Activated CD4-positive, alpha-beta T cell treated with anti-CD3 and anti-CD28 coated beads for 4 hours (primary cell): ENCODE results near the gene HK1.
"Not testable (repeated sequence)": the region's sequence is repeated elsewhere in the genome, so short reads cannot be mapped to it uniquely, and the experiment has no call there.

Experiments
- DNase-seq, 2 donors: peaks; one replicate each; pipeline ENCODE4 v3.0.0-alpha.2; 2020

The HK1 gene

DNA sequence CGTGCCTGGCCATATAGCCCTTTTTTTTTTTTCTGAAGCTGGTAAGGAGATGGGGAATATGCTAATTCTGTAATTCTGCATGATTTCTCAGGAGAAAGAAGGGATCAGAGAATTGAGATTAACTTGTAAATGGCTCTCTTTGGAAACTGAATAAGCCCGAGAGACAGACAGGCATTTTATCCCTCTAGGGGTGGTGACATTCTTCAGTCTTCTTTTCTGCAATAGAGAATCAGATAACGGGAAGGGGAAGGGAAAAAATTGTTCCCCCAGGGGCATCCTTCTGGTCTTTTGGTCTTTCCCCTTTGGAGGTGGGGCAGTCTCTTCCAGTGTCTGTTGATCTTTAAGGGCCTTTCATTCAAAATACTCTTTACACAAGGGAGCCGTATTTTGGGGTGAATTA is 34.2 kb downstream of the HK1 start:
- DNase-seq, result no peak

- no peak for DNase-seq
Observed at GRCh38 chr10:69315100-69315542, 36.8 kb downstream of the HK1 start.

- DNase-seq, result no peak
Observed at GRCh38 chr10:69315610-69316312, 37.5 kb downstream of the HK1 start.

GRCh38 chr10:69316313-69317059 is 38.2 kb downstream of the HK1 start:
- DNase-seq, result no peak

DNA sequence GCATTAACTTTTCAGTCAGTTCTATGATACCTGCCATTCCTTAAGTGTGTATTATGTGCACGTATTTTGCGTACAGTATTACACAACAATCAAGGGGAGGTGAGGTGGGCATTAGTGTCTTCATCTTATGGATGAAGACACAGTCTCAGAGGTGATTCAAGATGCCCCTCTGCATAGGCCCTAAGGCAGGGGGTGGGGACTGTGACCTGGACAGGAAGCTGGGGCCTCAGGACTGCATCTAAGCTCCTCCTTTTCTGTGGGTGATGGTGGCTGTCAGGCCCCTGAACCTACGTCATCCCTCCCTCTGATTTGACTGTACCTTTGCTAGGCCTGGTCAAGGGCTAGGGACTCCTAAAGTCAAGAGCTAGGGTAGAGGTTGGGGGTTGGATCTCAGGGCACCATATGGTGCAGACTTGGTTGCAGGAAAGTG is 38.9 kb downstream of the HK1 start:
- DNase-seq, result no peak

GRCh38 chr10:69317626-69318105 is 39.4 kb downstream of the HK1 start:
- no peak for DNase-seq

- DNase-seq, result peak; percentile 88 to 90
Observed at GRCh38 chr10:69318106-69318866, 40.0 kb downstream of the HK1 start.

- DNase-seq, result peak; percentile 80 to 83
Observed at GRCh38 chr10:69318867-69319727, 40.8 kb downstream of the HK1 start.

- no peak for DNase-seq
Observed at GRCh38 chr10:69319841-69320316, 41.6 kb downstream of the HK1 start.

- DNase-seq, result no peak
Observed at GRCh38 chr10:69320521-69320920, 42.2 kb downstream of the HK1 start.

DNA sequence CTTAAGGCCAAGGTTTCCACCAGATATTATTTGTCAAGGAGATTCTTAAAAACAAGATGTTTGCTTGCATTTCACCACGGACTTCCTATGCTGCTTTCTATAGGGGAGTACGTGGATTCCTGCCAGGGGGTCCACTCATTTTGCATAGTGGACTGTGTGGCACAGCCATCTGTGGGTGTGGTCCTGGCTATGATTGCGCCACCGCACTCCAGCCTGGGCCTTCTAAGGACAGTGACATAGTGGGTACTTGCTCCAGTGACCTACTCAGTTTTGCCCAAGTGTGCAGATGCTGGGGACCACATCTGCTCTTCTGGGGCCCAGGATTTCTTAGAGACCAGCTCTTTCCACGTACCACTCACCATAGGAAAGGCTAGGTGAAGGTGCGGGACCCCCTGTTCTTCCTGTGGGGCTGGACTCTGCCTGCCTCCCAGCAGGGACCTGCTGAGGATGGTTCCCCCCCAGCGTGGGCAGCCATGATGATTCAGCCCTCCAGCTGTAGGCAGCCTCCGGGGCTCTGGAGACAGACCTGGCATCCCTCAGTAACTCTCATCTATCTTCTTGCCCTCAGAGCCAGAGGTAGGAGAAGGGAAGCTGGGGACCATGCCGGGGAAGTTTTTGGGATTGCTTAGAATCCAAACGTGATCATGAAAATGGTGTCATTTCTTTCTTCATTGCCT is 42.9 kb downstream of the HK1 start:
- DNase-seq, result no peak

- no peak for DNase-seq
Observed at GRCh38 chr10:69321865-69322264, 43.6 kb downstream of the HK1 start.

DNA sequence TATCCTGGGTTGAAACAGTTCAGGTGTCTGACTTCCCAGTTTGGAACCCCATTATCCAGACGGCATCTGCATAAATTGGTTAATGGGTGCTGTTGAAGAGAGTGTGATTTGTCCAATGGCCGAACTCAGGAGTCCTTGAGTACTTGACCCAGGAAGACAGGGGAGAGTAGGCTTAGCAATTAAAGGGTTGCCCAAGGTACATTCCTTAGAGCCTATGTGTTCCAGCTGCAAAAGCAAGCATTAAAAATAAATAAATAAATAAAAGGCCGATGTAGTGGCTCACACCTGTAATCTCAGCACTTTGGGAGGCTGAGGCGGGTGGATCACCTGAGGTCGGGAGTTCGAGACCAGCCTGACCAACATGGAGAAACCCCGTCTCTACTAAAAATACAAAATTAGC is 44.0 kb downstream of the HK1 start:
- DNase-seq, result not testable (repeated sequence)

GRCh38 chr10:69323622-69324021 is 45.3 kb downstream of the HK1 start:
- DNase-seq, result no peak

GRCh38 chr10:69324583-69324982 is 46.3 kb downstream of the HK1 start:
- no peak for DNase-seq

DNA sequence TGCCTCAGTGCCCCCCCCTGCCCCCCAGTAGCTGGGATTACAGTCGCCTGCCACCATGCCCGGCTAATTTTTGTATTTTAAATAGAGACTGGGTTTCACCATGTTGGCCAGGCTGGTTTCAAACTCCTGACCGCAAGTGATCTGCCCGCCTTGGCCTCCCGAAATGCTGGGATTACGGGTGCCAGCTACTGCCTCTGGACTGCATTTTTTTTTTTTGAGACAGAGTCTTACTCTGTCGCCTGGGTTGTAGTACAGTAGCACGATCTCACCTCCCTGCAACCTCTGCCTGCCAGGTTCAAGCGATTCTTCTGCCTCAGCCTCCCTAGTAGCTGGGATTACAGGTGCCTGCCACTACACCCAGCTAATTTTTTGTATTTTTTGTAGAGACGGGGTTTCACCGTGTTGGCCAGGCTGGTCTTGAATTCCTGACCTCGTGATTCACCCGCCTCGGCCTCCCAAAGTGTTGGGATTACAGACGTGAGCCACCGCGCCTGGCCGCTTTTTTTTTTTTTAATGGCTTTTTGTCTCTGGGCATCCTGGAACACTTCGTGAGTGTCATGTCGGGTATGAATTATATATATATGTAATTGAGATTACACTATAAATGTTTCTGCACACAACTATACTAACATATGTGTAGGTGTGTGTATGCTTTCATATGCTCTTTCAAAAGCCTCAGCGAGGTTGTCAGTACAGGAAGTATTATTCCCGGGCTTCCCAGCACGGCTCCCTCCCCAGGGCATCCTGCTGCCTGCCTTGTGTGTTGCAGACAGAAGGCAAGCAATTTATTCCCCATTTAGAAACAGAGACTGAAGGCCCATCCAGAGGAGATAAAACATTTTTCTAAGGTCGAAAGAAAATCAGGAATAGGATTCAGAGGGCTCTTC is 47.6 kb downstream of the HK1 start:
- DNase-seq, result not testable (repeated sequence)

DNA sequence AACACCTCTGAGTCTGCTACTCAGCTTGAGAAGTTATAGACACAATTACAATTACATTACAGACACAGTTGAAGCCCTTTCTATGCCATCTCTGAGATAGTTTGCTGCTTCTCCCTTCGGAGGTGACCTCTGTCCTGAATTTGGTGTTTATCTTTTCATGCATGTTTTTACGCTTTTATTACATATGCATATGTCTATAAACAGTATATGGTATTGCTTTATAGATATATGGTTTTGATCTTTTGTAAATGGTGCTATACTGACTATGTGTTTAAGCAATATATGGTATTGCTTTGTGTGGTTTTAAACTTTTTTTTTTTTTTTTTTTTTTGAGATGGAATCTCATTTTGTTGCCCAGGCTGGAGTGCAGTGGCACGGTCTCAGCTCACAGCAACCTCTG is 48.4 kb downstream of the HK1 start:
- no peak for DNase-seq

DNA sequence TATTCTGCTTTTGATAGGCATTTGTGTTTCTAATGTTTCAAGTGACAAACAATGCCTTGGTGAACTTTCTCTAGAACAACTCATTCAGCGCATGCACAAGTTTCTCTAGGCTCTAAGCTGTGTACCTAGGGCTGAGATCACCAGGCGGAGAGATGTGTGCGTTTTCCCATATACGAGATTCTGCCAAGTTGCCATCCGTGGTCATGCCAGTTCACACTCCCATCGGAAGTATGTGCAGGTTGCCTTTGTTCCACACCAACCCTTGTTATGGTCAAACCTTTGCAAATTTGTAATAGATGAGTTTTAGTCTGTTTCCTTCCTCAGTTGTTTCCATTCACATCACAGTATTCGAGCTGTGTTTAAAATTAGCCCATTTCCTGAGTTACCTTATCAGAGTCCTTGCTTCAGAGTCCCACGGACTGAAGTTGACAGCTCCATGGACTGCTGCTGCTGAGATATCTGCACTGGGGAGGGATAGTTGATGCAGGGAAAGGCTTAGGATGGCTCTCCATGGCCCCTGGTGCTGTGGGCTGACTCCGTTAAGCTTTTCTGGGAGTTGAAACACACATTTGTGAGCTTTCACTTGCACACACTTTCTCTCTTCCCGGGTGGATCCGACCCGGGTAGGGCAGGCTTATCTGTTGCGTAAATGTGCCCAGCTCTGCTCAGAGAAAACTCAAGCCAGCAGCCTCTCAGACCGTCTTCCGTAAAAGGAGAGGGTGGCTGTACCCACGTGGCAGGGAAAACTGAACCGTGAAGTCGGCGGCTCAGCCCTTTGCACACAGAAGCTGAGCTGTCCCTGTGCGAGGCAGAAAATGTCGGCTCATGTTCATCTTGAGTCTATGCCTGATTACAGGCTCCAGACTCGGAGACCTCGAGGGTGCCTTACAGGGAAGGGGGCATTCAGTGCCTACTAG is 49.4 kb downstream of the HK1 start:
- DNase-seq, result peak; percentile 47 to 52

- DNase-seq, result no peak
Observed at GRCh38 chr10:69328380-69328735, 50.1 kb downstream of the HK1 start.

- DNase-seq, result not testable (repeated sequence)
Observed at GRCh38 chr10:69328888-69329287, 50.6 kb downstream of the HK1 start.
